ENCODE results near the gene DOCK4. TPM values are rescaled to one million over a fixed set of nuclear protein-coding genes. Genes with fewer than 3 reads are reported as not detected.

DOCK4 gene
- total and polyA plus RNA-seq, 2 of the 8 experiments (the other 6 are each of a cell fraction or from before 2014, with no cell fraction given): 5.1 to 23.6 TPM

GRCh38 chr7:111844904-111845671 is 361.1 kb downstream of the DOCK4 start:
- Histone ChIP-seq H3K14ac (ENCODE audit: insufficient read length) (no peak overlapping the region), H2BK15ac (ENCODE audit: low read length) (no peak overlapping the region), H4K5ac (ENCODE audit: insufficient read length, low read depth, low read length) (no peak overlapping the region), H3K9ac (replicated peaks in 1 of 4; ENCODE audit: extremely low read depth in 1 of 4, low read depth in 3 of 4, low read length in 3 of 4) (no peak overlapping the region), H2BK12ac (ENCODE audit: low read depth, low read length) (no peak overlapping the region), H4K91ac (replicated peaks; ENCODE audit: insufficient read length, low read length) (no peak overlapping the region), H2AFZ (ENCODE audit: low read length) (no peak overlapping the region), H3K18ac (ENCODE audit: extremely low read depth, low read length) (no peak overlapping the region), H4K8ac (ENCODE audit: extremely low read depth, insufficient read depth, low read length) (no peak overlapping the region), H2BK20ac (ENCODE audit: low read length) (no peak overlapping the region), H3K4me2 (ENCODE audit: insufficient read depth in 1 of 2, low read depth in 2 of 2, low read length in 2 of 2) (no peak overlapping the region), H3K4ac (replicated peaks; ENCODE audit: insufficient read length, low read depth, low read length) (no peak overlapping the region), H2AK5ac (ENCODE audit: low read depth, low read length) (no peak overlapping the region), H3K79me1 (ENCODE audit: low read depth, low read length) (no peaks in the 10 kb centered on the region), H3K23ac (ENCODE audit: insufficient read length) (no peak overlapping the region), H3K4me3 (ENCODE audit: extremely low read depth in 1 of 4, insufficient read depth in 2 of 4, low read depth in 3 of 4, low read length in 4 of 4) (no peak overlapping the region), H4K20me1 (replicated peaks in 1 of 2; ENCODE audit: control insufficient read depth in 1 of 2, insufficient read depth in 2 of 2, low read length in 2 of 2) (no peaks in the 10 kb centered on the region), H3K9me3 (ENCODE audit: insufficient read depth in 2 of 2, low read depth in 1 of 2, low read length in 1 of 2) (0 out of 4 replicates have a peak, but pooled peaks cover 0 to 5% of the 10 kb centered on the region in 2 experiments), H3K79me2 (ENCODE audit: control insufficient read depth in 1 of 2, insufficient read depth in 2 of 2, low read length in 2 of 2) (no peaks in the 10 kb centered on the region), H3K27me3 (replicated peaks in 1 of 4; ENCODE audit: control insufficient read depth in 3 of 4, extremely low read depth in 1 of 4, insufficient read depth in 3 of 4, low read length in 3 of 4) (no peaks in the 10 kb centered on the region), H2BK120ac (replicated peaks; ENCODE audit: low read depth, low read length) (no peak overlapping the region), H3K4me1 (replicated peaks in 1 of 4; ENCODE audit: control insufficient read depth in 3 of 4, insufficient read depth in 4 of 4, low read length in 3 of 4) (no peaks in the 10 kb centered on the region; a peak in 3 of 7 replicates), H3K56ac (replicated peaks; ENCODE audit: insufficient read length, low read depth, low read length) (no peak overlapping the region), H3K27ac (ENCODE audit: low read depth, low read length) (no peak overlapping the region), H3K36me3 (ENCODE audit: control insufficient read depth in 2 of 4, insufficient read depth in 4 of 4, low read length in 3 of 4) (peaks cover 0 to 4% (median 0%) of the 10 kb centered on the region in 4 experiments; a peak in 3 of 8 replicates), H2BK5ac (ENCODE audit: low read depth, low read length) (no peak overlapping the region), H3K23me2 (ENCODE audit: low read depth, low read length) (no peaks in the 10 kb centered on the region)
- ChIA-PET POLR2A (ENCODE audit: partially characterized antibody) (no interaction called here), CTCF (ENCODE audit: partially characterized antibody) (interaction anchor here (0.9 to 4.0 kb wide), 5 partner anchors 9 to 651 kb away, joined by 3 to 29 read pairs (median 5); no protein-coding TSS in a partner anchor)
- WGBS, 2 experiments (ENCODE audit: extremely low coverage in 1 of 2, insufficient coverage in 1 of 2, insufficient read length in 1 of 2, insufficient replicate concordance in 2 of 2, low coverage in 1 of 2, low lambda C conversion rate in 2 of 2, missing lambda C conversion rate in 1 of 2): 90% methylated on average over 4 of the region's 4 CpGs; no CpG with 5 or more reads in 1 of the 2 experiments
- DNase-seq (ENCODE audit: low read depth in 1 of 2, low spot score in 2 of 2) (no peak), FAIRE-seq (no peak)

All from H1 (cell line).